Measurements from ENCODE around the gene CAV1.

- TF ChIP-seq, protein P1, sequence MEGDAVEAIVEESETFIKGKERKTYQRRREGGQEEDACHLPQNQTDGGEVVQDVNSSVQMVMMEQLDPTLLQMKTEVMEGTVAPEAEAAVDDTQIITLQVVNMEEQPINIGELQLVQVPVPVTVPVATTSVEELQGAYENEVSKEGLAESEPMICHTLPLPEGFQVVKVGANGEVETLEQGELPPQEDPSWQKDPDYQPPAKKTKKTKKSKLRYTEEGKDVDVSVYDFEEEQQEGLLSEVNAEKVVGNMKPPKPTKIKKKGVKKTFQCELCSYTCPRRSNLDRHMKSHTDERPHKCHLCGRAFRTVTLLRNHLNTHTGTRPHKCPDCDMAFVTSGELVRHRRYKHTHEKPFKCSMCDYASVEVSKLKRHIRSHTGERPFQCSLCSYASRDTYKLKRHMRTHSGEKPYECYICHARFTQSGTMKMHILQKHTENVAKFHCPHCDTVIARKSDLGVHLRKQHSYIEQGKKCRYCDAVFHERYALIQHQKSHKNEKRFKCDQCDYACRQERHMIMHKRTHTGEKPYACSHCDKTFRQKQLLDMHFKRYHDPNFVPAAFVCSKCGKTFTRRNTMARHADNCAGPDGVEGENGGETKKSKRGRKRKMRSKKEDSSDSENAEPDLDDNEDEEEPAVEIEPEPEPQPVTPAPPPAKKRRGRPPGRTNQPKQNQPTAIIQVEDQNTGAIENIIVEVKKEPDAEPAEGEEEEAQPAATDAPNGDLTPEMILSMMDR (IDR thresholded peaks at IDR 0.05), result no peak
- TF ChIP-seq POLR2A (IDR thresholded peaks at IDR 0.05), result no peak
Measured at GRCh38 chr7:116516324-116516723, 8.5 kb upstream of the CAV1 start.

Measured in testis (tissue), 2 donors.